GM06990 (cell line): Measurements from ENCODE around the gene MT1X.
A peak's percentile ranks its signal among the peaks of the same experiment; 100 is the strongest.

Source experiments
- DNase-seq: peaks from one replicate; pipeline ENCODE4 v3.0.0-alpha.2; 2011; ENCODE audit not compliant: insufficient read length; ENCODE audit errors: extremely low read depth
- H3K27me3 ChIP-seq: replicated peaks from 2 replicates; pipeline ENCODE4 v1.6.0; 2011; ENCODE audit warnings: low read length; ENCODE audit not compliant: control insufficient read depth, insufficient read depth
- H3K36me3 ChIP-seq: 2 replicates; pipeline ENCODE4 v1.5.1; 2011; ENCODE audit warnings: low read length; ENCODE audit not compliant: control insufficient read depth, insufficient read depth
- H3K4me3 ChIP-seq: replicated peaks from 2 replicates; pipeline ENCODE4 v1.5.1; 2011; ENCODE audit warnings: low read depth, mild to moderate bottlenecking, control low read depth, low read length
- CTCF ChIP-seq: IDR thresholded peaks from 2 replicates; pipeline ENCODE4 v1.5.1; 2011; ENCODE audit warnings: low read length, control low read depth, mild to moderate bottlenecking, inconsistent platforms; ENCODE audit not compliant: insufficient read depth, poor library complexity, severe bottlenecking

The MT1X gene

GRCh38 chr16:56681939-56682702 is at the start of gene MT1X:
TSS of gene MT1X (plus strand) at chr16:56682470. CDS start at chr16:56682541, 71 bp downstream.
- H3K4me3 ChIP-seq, result peak within 1 kb of the TSS; percentile 79
- no peak for TF ChIP-seq CTCF
- H3K27me3 ChIP-seq, result no peaks in the 10 kb centered on the region
- no peaks in the 10 kb centered on the region for H3K36me3 ChIP-seq
- DNase-seq, result peak; percentile 84

- Histone ChIP-seq H3K4me3 (no peak overlapping the region), H3K27me3 (peaks cover 4% of the 10 kb centered on the region), H3K36me3 (no peaks in the 10 kb centered on the region)
- no peak for TF ChIP-seq CTCF
- DNase-seq, result no peak
These were observed 49.4 kb upstream of the MT1X start for GRCh38 chr16:56632848-56633365.

- DNase-seq, result no peak
- no peak overlapping the region for H3K4me3 ChIP-seq
- peaks cover 4% of the 10 kb centered on the region for H3K27me3 ChIP-seq
- no peaks in the 10 kb centered on the region for H3K36me3 ChIP-seq
- no peak for TF ChIP-seq CTCF
These were observed 48.7 kb upstream of the MT1X start for GRCh38 chr16:56633535-56633934.

- no peak overlapping the region for H3K4me3 ChIP-seq
- TF ChIP-seq CTCF, result no peak
- no peak for DNase-seq
- peaks cover 10% of the 10 kb centered on the region for H3K27me3 ChIP-seq
- H3K36me3 ChIP-seq, result no peaks in the 10 kb centered on the region
These were observed 47.4 kb upstream of the MT1X start for GRCh38 chr16:56634715-56635440.

- no peak for DNase-seq
- Histone ChIP-seq H3K4me3 (no peak overlapping the region), H3K36me3 (no peaks in the 10 kb centered on the region), H3K27me3 (peaks cover 10% of the 10 kb centered on the region)
- TF ChIP-seq CTCF, result no peak
These were observed 46.8 kb upstream of the MT1X start for GRCh38 chr16:56635441-56635967.
